NOMO-1 treated with DMSO at 0.1 percent for 48 hours (cell line): ENCODE results near the gene FCER1G.
A peak's percentile ranks its signal among the peaks of the same experiment; 100 is the strongest.

Experiments used
- DNase-seq: peaks from one replicate; lab custom pipeline; 2025; ENCODE audit not compliant: unreplicated experiment; lab: John Stamatoyannopoulos, UW

FCER1G gene

DNA sequence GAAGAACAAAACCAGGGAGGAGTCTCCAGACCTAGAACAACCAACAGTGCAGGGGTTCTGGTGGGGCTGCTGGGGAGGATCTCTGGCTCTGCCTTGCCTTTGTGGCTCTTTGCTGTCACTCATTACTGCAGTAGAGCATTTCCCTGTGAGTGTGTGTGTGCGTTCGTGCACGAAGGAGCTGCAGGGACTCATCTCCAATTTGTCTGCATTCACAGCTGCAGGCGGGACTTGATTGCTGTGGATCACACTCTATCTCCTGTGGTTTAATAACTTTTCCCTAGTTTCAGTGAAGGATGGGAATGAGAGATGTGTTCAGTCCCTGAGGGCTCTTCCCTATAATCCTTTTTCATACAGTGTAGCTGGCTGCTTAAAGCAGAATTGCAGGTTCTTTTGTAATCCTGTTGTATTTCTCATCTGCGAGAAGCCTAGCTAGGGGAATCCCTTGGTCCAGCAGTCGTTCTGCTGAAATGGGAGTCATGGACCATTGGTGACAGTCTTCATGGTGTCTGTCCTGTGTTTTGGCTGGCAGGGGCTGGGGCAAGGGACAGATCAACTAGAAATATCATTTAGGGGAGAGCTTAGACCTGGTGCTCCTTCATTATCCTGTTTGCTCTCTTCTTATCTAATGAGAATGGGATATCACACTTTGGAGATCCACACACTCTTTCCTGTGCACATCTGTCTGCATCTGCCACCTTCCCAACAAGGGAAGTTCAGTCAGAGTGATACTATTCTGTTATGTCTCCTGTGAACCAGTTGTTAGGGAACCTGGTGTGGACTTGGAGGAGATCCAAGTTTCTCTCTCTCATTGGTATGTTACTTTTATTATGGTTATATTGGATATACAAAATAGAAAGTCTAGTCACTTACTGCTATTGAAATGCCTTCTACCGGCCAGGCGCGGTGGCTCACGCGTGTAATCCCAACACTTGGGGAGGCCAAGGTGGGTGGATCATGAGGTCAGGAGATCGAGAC is 46.5 kb downstream of the FCER1G start:
- no peak for DNase-seq

DNA sequence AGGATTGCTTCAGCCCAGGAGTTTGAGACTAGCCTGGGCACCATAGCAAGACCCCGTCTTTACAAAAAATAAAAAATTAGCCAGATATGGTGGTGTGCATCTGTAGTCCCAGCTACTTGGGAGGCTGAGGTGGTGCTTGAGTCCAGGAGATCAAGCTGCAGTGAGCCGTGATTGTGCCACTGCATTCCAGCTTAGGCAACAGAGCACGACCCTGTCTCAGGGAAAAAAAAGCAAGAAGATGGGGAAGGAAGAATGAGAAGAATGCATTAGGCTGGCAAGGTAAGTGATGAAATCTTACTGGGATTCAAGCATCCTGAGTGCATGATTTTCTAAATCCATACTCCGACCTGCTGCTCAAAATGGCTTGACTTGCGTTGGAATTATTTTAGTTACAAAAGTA is 50.2 kb downstream of the FCER1G start:
- no peak for DNase-seq

DNA sequence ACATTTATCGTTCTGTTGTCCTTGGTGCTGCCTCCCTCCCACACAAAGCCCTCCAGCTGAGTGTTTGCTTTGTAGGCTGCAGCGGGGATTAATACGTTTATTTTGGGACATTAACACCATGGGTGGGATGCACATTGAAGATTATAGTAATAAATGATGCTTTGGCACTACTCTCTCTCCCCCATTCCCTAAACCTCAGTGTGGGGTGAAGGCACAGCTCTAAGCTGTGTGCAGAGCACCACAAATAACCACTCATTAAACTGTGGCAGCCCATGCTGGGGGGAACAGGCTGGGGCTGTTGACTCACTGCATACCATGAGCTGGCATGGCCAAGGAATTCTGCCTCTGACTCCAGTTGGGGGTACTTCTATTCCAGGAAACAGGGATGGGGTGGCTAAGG is 51.1 kb downstream of the FCER1G start:
- DNase-seq, result no peak

DNA sequence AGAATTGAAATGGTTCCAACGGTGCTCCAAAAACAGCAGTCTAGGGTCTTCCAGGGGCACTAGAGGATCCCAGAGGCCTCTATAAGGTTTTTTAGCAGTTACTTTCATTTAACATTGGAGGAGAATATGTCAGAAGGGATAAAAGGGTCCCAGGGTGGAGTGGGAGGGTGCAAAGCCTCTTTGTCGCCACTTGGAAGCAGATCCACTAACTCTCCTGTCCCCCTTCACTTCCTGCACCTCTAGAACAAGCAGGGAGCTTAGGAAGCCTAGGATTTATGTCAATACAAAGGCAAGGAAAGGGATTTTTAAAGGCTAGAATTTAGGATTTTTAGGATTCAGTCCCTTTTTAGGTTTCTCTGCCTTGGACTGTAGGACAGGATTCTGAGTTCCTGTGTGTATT is 51.7 kb downstream of the FCER1G start:
- DNase-seq, result no peak

DNA sequence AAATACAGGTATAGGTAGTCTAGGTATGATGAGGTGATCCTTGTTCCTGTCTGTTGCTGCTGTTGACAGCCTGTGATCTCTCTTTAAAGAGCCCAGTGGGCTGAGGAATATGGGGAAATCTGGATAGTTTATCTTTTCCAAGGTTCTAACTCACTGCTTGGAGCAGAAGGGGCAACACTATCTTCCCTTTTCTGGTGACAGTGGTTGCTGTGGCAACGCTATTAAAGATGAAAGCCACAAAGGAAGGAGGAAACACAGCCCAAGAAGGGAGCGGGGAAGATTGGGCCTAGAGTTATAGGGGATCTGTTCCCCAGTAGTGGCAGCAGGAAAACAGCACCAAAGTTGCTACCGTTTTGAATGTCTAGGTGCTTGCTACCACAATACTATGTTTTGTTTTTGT is 52.2 kb downstream of the FCER1G start:
- peak; percentile 76 for DNase-seq
